Measurements from ENCODE around the gene OR14A2. TPM values are rescaled to one million over a fixed set of nuclear protein-coding genes. Genes with fewer than 3 reads are reported as not detected.

Gene OR14A2
- total RNA-seq (2012; rRNA removed) (not detected in 2 replicates), polyA plus RNA-seq (2012; rRNA removed) (not detected in 2 replicates), Bru-seq, nascent RNA (not detected), BruChase-seq, experiment 1, labeled RNA remaining after a 6-hour chase (not detected), BruChase-seq, experiment 2, labeled RNA remaining after a 2-hour chase (not detected)
- polyA plus RNA-seq (2012; cell fraction: cytosol; rRNA removed): not detected in 2 replicates
- polyA plus RNA-seq (2012; cell fraction: nucleus; rRNA removed; ENCODE audit: low replicate concordance): not detected in 2 replicates
- long read RNA-seq: 0 reads

GRCh38 chr1:247748041-247748440 is at the start of gene OR14A2:
Gene OR14A2, minus strand, starts transcription at chr1:247748141.
- Histone ChIP-seq H3K4me3 (ENCODE audit: insufficient read depth, low read depth, low read length) (no peak within 1 kb of the TSS), H4K91ac (ENCODE audit: insufficient read depth, low read depth, low read length) (no peak within 1 kb of the TSS), H4K8ac (ENCODE audit: low read depth in 2 of 2, low read length in 2 of 2) (no peak within 1 kb of the TSS), H3K27ac (ENCODE audit: insufficient read depth, low read length) (no peak within 1 kb of the TSS), H3K9me3 (ENCODE audit: control insufficient read depth, insufficient read depth, low read length) (peaks cover 15% of the 10 kb centered on the region), H3K4ac (ENCODE audit: low read depth, low read length) (no peak within 1 kb of the TSS), H3K9ac (ENCODE audit: low read depth, low read length) (no peak within 1 kb of the TSS), H4K20me1 (ENCODE audit: insufficient read depth, low read length) (no peaks in the 10 kb centered on the region), H2BK120ac (ENCODE audit: low read depth, low read length) (no peak within 1 kb of the TSS), H2AK5ac (ENCODE audit: low read depth, low read length) (no peak within 1 kb of the TSS), H2BK5ac (ENCODE audit: low read depth, low read length, poor library complexity, severe bottlenecking) (peak within 1 kb of the TSS; percentile 82), H3K4me2 (ENCODE audit: low read depth, low read length) (no peak within 1 kb of the TSS; the same call in 1 of the 2 replicates), H3K56ac (ENCODE audit: extremely low read depth, insufficient read depth, low read length) (no peak within 1 kb of the TSS), H2AFZ (replicated peaks; ENCODE audit: low read length, poor library complexity) (no peak within 1 kb of the TSS), H3K4me1 (ENCODE audit: control insufficient read depth, insufficient read depth, low read length) (no peaks in the 10 kb centered on the region), H3K18ac (ENCODE audit: low read depth, low read length) (peak within 1 kb of the TSS; percentile 59; the same call in 1 of the 2 replicates), H2BK20ac (ENCODE audit: low read depth, low read length) (no peak within 1 kb of the TSS), H2AK9ac (replicated peaks; ENCODE audit: low read depth, low read length, poor library complexity) (no peak within 1 kb of the TSS), H3K36me3 (ENCODE audit: control insufficient read depth, insufficient read depth, low read length) (no peaks in the 10 kb centered on the region), H3K79me1 (ENCODE audit: low read depth in 1 of 2, low read length in 2 of 2) (no peaks in the 10 kb centered on the region), H2BK15ac (ENCODE audit: low read depth, low read length) (no peak within 1 kb of the TSS), H3K9me1 (ENCODE audit: insufficient read depth, low read length) (no peaks in the 10 kb centered on the region), H4K5ac (ENCODE audit: low read depth, low read length) (no peak within 1 kb of the TSS; the same call in 1 of the 2 replicates), H3K14ac (replicated peaks; ENCODE audit: low read depth, low read length) (no peak within 1 kb of the TSS), H3K23ac (ENCODE audit: low read depth, low read length) (no peak within 1 kb of the TSS), H3K27me3 (ENCODE audit: control insufficient read depth, insufficient read depth, low read length) (no peaks in the 10 kb centered on the region)
- in situ Hi-C loops (cut with MboI; ENCODE audit: low sequenced_read_pairs) (no loop called here), intact Hi-C loops (cut with micrococcal nuclease) (no loop called here), dilution Hi-C loops (cut with HindIII; ENCODE audit: low sequenced_read_pairs, unreplicated experiment) (no loop called here)
- no CpG with 5 or more reads among the region's 2 CpGs for WGBS, 2 experiments (ENCODE audit: extremely low coverage in 2 of 2, insufficient read length in 1 of 2)
- no TSS peak for BruUV-seq (replicated peaks)
- ATAC-seq (ENCODE audit: low read depth) (no peak), DNase-seq (no peak)
- TF ChIP-seq RFX5 (IDR thresholded peaks at IDR 0.05; ENCODE audit: low read depth, low read length) (no peak), USF2 (IDR thresholded peaks at IDR 0.05; ENCODE audit: low read depth, low read length) (no peak), MAFK (IDR thresholded peaks at IDR 0.05; ENCODE audit: low read depth, low read length) (no peak), NFE2L2 (IDR thresholded peaks at IDR 0.05; ENCODE audit: low read depth, low read length) (no peak), MXI1 (IDR thresholded peaks at IDR 0.05; ENCODE audit: borderline replicate concordance, low read depth, low read length) (no peak), CTCF (conservative IDR thresholded peaks at IDR 0.05; ENCODE audit: low read depth, low read length) (no peak)
- ChIA-PET POLR2A (ENCODE audit: unreplicated experiment) (no interaction called here), CTCF (no interaction called here)

Data from IMR-90 (cell line).